HuH-7 (cell line): ENCODE data around the gene ACBD3.

Source experiments
- DNase-seq: peaks from one replicate; pipeline ENCODE4 v3.0.0; 2011; ENCODE audit warnings: low spot score

The ACBD3 gene

DNA sequence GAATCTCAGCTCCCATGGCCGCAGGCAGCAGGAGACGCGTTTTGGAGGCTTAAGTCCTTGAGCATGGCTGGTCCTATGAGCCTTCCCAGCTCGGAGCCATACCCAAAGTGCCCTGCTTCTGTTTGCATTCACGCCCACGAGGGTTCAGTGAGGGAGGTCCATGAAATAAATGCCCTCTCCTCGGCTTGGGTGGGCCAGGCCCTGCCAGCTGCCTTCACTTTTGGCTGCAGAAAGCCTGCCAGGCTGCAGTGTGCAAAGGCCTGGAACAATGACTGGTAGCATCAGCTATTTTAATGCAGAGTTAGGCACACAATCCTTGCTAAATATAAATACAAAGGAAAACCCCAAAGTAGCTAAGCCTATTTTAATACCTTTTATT, 74.7 kb downstream of the ACBD3 start:
- no peak for DNase-seq

DNA sequence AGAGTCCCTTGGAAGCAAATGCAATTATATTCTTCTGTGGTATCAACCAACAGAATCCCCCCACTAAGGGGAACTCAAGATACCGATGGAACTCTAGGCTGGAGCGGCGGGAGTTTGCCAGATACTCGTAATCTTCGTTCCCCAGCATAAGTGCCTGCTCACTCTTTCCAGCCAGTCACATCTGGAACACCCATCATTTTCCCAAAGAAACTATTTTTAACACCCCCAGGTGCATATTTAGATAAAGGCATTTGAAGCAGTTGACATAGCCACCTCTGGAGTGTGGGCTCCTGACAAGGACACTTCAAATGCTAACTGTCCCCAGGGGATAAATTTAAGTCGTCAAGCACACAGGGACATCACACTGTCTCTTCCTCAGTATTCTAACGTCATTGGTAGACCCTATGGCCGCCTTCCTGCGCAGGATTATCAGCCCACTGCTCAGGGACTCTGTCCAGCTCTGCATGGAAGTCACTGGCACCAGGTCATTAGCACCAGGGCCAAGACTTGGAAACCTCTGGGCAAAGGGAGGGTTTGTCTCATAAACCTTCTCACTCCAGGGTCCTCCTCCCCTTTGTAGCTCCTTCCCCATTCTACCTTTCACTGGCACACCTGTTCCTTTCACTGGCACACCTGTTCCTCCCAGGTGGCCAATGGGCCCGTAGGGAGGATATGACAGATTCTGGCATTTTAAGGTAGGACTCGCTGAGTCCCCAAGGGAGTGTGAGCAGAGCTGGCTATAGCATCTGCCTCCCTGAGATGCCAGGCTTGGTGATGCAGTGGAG, 75.3 kb downstream of the ACBD3 start:
- DNase-seq, result no peak

DNA sequence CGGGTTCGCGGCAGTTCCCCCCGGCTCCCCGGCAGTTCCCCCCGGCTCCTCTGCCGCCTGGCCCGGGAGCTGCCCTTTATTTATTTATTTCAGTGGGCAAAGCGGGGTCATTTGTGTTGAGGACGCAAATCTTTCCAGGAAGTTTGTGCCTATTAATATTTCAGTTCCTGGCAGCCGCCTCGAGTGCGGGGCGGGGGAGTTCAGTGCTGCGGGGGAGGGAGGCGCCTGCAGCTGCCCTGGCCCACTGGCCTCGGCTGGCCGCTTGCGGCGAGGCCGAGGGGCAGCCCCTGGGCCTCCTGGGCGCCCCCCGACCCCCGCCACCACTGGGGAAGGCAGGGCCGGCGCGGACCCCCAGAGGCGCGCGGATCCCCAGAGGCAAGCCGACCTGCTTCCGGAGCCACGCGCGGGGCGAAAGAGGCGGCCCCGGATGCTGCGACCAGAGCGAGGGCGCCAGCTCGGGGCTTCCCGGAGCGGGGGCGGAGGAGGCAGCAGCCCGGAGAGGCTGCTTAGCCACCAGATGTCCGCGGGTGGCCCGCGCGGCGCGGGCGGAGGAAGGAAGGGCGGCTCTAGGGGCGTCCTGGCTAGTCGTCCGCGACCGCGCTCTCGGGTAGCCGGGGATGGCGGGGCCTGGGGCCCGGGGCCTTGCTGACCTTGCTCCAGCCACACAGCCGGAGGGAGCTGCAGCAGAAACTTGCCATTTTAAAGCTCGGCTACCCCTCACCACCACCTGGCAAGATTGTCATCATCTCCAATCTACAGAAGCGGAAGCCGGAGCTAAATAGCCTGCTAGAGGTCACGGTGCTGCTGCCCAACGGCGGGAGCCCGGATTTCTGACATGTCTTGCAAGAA, 76.1 kb downstream of the ACBD3 start:
- DNase-seq, result peak; percentile 82

DNA sequence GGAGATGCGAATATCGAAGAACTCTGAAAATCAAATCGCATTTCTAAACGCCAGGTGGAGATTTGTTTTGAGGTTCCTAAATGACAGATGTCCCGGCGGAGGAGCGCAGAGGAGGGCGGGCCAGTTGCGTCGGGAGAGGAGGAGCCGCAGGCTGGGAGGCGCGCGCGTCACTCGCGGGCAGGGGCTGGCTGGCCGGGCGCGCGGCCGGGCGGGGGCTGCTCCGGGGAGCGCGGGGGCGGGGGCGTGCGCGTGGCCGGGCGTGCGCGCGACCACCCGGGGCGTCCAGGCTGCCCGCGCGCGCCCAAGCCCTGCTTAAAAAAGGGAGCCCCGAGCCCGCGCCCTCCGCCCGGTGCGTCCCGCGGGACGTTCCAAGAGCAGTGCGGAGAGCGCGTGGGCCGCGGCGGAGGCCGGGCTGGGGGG, 76.7 kb downstream of the ACBD3 start:
- peak; percentile 98 for DNase-seq

DNA sequence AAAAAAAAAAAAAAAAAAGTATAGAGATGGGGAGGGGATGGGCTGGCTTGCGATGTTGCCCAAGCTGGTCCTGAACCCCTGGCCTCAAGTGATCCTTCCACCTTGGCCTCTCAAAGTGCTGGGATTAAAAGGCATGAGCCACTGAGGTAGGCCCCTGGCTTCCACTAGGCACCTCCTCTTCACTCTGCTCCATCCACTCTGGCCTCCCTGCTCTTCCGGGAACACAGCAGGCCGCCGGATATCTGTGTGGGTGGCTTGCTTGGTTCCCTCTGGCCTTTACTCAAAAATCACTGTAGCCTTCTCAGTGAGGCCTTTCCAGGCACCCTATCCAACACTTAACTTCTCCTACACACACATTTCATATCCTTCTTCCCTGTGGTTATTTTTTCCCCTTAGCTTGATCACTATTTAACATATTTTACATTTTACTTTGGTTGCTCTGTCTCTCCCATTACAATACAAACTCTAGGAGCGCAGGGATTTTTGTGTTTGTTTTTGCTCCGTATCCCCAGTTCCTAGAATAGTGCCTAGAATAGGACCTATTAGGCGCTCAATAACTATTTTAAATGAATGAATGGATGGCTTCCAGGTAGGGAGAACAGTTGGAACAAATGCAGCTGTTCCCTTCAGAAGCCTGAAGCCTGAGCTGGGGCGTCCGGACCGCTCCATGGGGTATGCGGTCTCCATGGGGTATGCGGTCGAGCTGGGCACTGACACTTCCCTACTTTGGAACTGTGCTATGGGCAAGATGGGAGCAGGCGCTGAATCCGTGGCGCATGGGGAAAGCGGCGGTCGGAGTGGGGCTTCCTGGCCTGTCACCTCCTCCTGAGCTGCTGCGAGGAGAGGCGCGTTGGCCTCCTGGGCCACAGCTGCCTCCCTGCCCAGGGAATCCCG, 77.4 kb downstream of the ACBD3 start:
- no peak for DNase-seq

DNA sequence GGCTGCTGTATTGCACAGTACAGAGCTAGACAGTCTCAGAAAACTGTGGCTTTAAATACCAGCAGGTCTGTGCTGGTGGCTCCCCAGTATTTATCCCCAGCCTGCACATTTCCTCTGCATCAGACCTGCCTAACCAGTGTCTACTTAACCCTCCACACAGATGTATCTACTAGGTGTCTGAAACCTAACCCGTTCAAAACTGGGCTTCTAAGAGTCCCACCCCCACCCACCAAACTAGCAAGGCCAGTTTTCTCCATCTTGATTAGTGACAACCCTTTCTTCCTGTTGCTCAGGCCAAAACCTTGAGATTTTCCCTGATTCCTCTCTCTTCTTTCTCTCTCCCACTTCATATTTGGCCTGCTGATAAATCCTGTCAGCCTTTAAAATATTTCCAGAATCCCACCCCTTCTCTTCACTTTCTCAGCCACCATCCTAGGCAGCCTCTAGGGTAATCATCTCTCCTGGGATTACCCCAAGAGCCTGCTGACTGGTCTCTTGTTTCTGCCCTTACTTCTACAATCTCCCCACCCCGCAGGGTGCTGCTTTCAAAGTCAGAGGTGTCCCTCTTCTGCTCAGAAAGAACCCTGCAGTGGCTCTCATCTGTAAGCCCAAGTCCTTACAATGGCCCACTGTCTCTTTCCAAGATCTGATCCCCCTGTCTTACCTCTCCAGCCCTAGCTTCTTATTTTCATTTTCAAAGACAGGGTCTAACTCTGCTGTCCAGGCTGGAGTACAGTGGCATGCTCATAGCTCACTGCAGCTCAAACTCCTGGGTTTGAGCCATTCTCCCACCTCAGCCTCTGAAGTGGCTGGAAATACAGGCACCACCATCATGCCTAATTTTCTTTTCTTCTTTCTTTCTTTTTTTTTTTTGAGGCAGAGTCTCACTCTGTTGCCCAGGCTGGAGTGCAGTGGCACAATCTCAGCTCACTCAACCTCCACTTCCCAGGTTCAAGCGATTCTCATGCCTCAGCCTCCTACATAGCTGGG, 78.8 kb downstream of the ACBD3 start:
- DNase-seq, result no peak

DNA sequence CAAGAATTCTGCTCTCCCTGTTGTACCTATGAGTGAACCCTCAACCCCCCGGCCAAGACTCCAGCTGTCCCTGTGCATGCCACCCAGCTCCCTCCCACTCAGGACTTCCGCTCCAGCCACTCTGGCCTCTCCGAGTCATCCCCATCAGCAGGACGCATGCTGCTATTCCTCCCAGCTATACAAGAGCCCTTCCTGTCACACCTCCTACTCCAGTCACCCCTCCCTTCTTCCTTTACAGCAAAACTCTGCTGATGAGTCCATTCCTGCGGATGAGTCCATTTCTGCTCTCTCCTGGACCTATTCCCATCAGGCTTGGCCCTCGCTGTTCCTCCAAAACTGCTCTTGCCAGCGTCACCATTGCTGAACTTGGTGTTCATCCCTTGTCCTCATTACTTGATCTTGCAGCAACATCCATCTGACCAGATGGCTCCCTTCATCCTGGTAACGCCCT, 81.8 kb downstream of the ACBD3 start:
- no peak for DNase-seq

DNA sequence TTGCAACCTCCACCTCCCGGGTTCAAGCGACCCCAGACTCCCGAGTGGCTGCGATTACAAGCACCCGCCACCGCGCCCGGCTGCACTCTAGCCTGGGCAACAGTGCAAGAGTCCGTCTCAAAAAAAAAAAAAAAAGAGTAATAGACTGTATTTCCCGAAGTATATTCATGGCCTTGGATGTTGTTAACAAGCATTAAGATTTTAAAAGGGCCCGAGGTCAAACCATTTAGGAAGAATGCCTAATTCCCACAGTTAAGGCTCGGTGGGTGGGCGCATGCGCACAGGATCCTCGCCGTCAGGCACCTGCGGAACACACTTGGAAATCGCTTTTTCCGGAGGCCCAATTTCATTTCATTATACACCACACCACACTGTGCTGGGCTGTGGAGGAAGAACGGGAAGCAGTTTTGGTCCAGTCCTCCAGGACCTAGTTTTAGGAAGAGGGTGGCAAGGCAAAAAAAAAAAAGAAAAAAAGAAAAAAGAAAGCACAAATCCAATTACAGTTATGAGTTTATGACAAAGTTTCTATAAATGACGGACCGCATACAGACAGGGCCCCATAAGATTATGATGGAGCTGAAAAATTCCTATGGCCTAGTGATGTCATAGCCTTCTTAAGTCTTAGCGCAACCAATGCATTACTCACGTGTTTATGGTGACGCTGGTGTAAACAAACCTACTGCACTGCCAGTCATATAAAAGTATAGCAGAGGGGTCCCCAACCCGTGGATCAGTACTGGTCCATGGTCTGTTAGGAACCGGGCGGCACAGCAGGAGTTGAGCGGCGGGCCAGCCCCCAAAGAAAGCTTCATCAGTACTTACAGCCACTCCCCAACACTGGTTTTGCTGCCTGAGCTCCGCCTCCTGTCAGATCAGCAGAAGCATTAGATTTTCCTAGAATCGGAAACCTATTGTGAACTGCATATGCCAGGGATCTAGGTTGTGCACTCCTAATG, 85.8 kb downstream of the ACBD3 start:
- no peak for DNase-seq

DNA sequence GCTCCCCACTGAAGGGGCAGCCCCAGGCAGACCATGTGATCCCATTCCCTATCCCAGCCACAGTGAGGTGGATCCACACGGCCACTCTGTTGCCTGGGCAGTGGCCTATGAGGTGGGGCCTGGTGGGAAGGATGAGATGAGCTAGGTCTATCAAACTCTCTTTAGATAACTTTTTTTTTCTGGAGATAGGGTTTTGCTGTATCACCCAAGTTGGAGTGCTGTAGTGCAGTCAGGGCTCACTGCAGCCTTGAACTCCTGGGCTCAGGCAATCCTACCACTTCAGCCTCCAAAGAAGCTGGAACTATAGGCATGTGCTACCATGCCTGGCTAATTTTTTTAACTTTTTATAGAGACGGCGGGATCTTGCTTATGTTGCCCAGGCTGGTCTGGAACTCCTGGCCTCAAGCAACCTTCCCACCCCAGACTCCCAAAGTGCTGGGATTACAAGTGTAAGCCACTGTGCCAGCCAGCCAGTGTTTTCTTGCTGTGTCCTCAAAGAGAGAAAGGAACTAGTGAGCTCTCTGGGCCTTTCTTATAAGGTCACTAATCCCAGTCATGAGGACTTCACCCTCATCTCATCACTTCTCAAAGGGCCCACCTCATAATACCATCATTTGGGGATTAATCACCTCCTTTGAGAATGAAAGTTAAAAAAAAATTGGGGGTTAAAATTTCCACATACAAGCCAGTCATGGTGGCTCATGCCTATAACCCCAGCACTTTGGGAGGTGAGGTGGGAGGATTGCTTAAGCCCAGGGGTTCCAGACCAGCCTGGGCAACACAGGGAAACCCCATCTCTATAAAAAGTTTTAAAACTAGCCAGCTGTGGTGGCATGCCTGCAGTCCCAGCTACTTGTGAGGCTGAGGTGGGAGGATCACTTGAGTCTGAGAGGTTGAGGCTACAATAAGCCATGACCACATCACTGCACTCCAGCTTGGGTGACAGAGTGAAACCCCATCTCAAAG, 87.4 kb downstream of the ACBD3 start:
- no peak for DNase-seq

DNA sequence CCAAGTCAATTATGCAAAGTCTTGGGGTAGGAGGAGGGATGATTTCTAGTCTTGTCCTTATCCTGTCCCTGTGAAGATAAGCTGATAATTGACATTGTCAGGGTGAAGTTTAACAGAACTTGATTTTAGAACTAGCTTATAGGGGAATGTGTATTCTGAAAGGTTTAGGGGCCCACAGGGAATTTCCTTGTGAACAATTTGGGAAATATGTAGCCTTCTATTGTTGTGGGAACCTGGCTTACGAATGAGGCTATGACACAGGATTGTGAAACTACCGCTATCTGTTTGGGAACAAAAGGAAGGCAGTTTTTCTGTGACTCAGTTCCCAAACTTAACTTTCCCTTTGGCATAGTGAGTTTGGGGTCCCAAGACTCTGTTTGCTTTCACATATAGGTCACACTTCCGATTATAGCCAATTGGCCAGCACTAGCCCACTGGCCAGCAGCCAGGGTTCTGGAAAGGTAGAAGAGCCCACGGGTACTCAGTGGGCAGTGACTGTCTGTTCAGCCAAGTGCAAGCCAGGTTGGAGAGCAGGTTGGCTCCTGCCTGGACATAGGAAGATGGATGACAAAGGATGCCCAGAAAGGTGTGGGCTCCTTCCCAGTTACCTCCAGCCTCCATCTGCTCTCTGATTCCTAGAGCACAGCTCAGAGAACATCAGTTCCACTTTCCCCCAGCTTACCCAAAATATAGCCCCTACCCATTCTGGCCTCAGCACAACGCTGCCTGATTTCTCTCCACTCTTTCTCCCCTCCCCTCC, 88.5 kb downstream of the ACBD3 start:
- DNase-seq, result no peak

DNA sequence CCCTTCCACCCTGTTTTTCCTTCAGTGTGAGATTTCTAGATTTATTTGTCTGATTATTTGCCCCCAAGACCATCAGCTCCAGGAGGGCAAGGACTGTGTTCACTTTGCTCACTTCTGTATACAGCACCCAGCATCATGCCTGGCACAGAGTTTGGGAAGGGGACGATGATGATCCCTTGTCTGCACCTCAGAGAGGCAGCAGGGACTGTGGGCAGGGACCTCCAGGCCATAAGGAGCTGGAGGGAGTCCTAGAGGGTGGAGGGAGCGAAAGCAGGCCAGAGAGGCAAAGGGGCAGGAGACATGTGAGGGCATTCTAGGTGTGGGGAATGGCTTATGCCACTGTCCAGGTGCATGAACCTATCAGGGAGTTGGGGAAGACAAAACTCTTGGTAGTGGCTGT, 91.3 kb downstream of the ACBD3 start:
- no peak for DNase-seq
